Measurements from ENCODE around the gene LUM. TPM values are rescaled to one million over a fixed set of nuclear protein-coding genes. Genes with fewer than 3 reads are reported as not detected.

The LUM gene
- 100 to 1,000 TPM in 1 of 4 donors, 10 to 100 TPM in 3; 29.6 to 103 (median 67.6) TPM for total RNA-seq

- TF ChIP-seq POLR2A (IDR thresholded peaks at IDR 0.05) (no peak), EP300 (IDR thresholded peaks at IDR 0.05) (no peak), CTCF (IDR thresholded peaks at IDR 0.05) (no peak), POLR2AphosphoS5 (IDR thresholded peaks at IDR 0.05) (no peak)
- no peaks in the 10 kb centered on the region for H3K27me3 ChIP-seq
- H3K27ac ChIP-seq: peak within 1 kb of the TSS in 3 of 4 donors; percentile 46 to 54 (median 47)
- peak within 1 kb of the TSS; percentile 17 to 31 for H3K4me3 ChIP-seq
- H3K36me3 ChIP-seq: no peaks in the 10 kb centered on the region
- no peaks in the 10 kb centered on the region for H3K4me1 ChIP-seq
- ATAC-seq: peak; percentile 52
- no peaks in the 10 kb centered on the region for H3K9me3 ChIP-seq
- WGBS, 2 donors (ENCODE audit: low coverage in 1 of 2): 29 to 60% methylated on average over 5 to 6 of the region's 7 CpGs
These were observed at the start of gene LUM for GRCh38 chr12:91111366-91112325. TSS of gene LUM (minus strand) at chr12:91111494. CDS start at chr12:91108979, 2,515 bp downstream.

- peaks cover 0 to 12% of the 10 kb centered on the region in 2 donors for H3K36me3 ChIP-seq
- H3K27me3 ChIP-seq: no peaks in the 10 kb centered on the region
- no peaks in the 10 kb centered on the region for H3K9me3 ChIP-seq
- ATAC-seq: no peak
- no peak for TF ChIP-seq POLR2A (IDR thresholded peaks at IDR 0.05)
- no peak overlapping the region for H3K4me3 ChIP-seq
- H3K27ac ChIP-seq: no peak overlapping the region
- no peaks in the 10 kb centered on the region for H3K4me1 ChIP-seq
These were observed 49.7 kb upstream of the LUM start for GRCh38 chr12:91161009-91161408.

GRCh38 chr12:91155990-91156389 is 44.7 kb upstream of the LUM start:
- TF ChIP-seq EP300 (IDR thresholded peaks at IDR 0.05) (no peak), CTCF (IDR thresholded peaks at IDR 0.05) (no peak), POLR2AphosphoS5 (IDR thresholded peaks at IDR 0.05) (no peak), POLR2A (IDR thresholded peaks at IDR 0.05) (no peak)
- no peak for ATAC-seq
- Histone ChIP-seq H3K36me3 (peaks cover 0 to 11% of the 10 kb centered on the region in 2 donors), H3K27ac (no peak overlapping the region), H3K27me3 (no peaks in the 10 kb centered on the region), H3K4me1 (no peaks in the 10 kb centered on the region), H3K4me3 (no peak overlapping the region), H3K9me3 (no peaks in the 10 kb centered on the region)
- 71 to 76% methylated on average over 2 of the region's 2 CpGs for WGBS, 2 donors (ENCODE audit: low coverage in 1 of 2)

GRCh38 chr12:91154131-91154530 is 42.8 kb upstream of the LUM start:
- no peaks in the 10 kb centered on the region for H3K9me3 ChIP-seq
- no peak for ATAC-seq

GRCh38 chr12:91144053-91144452 is 32.8 kb upstream of the LUM start:
- no peak for ATAC-seq
- H3K27me3 ChIP-seq: no peaks in the 10 kb centered on the region
- H3K36me3 ChIP-seq: no peaks in the 10 kb centered on the region
- no peak overlapping the region for H3K27ac ChIP-seq
- H3K4me1 ChIP-seq: peaks cover 0 to 17% (median 0%) of the 10 kb centered on the region in 3 donors
- TF ChIP-seq POLR2AphosphoS5 (IDR thresholded peaks at IDR 0.05): peak; percentile 6
- TF ChIP-seq EP300 (IDR thresholded peaks at IDR 0.05): no peak
- H3K9me3 ChIP-seq: no peaks in the 10 kb centered on the region
- WGBS, 2 donors (ENCODE audit: low coverage in 1 of 2): 71 to 82% methylated on average over 1 to 2 of the region's 2 CpGs
- H3K4me3 ChIP-seq: no peak overlapping the region

More at GRCh38 chr12:91154131-91154530, 42.8 kb upstream of the LUM start:
- TF ChIP-seq EP300 (IDR thresholded peaks at IDR 0.05) (no peak), CTCF (IDR thresholded peaks at IDR 0.05) (no peak)
- Histone ChIP-seq H3K27me3 (no peaks in the 10 kb centered on the region), H3K27ac (no peak overlapping the region), H3K4me3 (no peak overlapping the region), H3K4me1 (no peaks in the 10 kb centered on the region), H3K36me3 (peaks cover 0 to 14% of the 10 kb centered on the region in 2 donors)
- 52 to 61% methylated on average over 3 of the region's 3 CpGs for WGBS, 2 donors (ENCODE audit: low coverage in 1 of 2)

- peaks cover 4 to 25% (median 4%) of the 10 kb centered on the region in 3 donors for H3K4me1 ChIP-seq
- ATAC-seq: no peak
- no peak overlapping the region for H3K4me3 ChIP-seq
- no peaks in the 10 kb centered on the region for H3K9me3 ChIP-seq
- no peak for TF ChIP-seq EP300 (IDR thresholded peaks at IDR 0.05)
- no peak for TF ChIP-seq CTCF (IDR thresholded peaks at IDR 0.05)
- no peak for TF ChIP-seq POLR2A (IDR thresholded peaks at IDR 0.05)
- TF ChIP-seq POLR2AphosphoS5 (IDR thresholded peaks at IDR 0.05): no peak
- WGBS, 2 donors (ENCODE audit: low coverage in 1 of 2): 22 to 47% methylated on average over 2 to 3 of the region's 3 CpGs
- H3K36me3 ChIP-seq: no peaks in the 10 kb centered on the region
- H3K27ac ChIP-seq: peak overlapping the region in 1 of 4 donors; percentile 34
- H3K27me3 ChIP-seq: no peaks in the 10 kb centered on the region
These were observed 31.9 kb upstream of the LUM start for GRCh38 chr12:91143206-91143605.
